Stimulated activated naive CD8-positive, alpha-beta T cell treated with anti-CD3 and anti-CD28 coated beads, Interleukin-15, Interleukin-2, amounts not matched to agents 100 ng/mL and 50 ng/mL, for 24 hours (primary cell): ENCODE results near the gene CDC26.
"Not testable (repeated sequence)": the region's sequence is repeated elsewhere in the genome, so short reads cannot be mapped to it uniquely, and the experiment has no call there.

Source experiments
- H3K27ac Mint-ChIP-seq: one replicate; pipeline ENCODE4 v1.8.0; 2021; ENCODE audit warnings: mild to moderate bottlenecking, mixed read lengths
- H3K27me3 Mint-ChIP-seq: one replicate; pipeline ENCODE4 v1.8.0; 2021; ENCODE audit warnings: mixed read lengths
- H3K36me3 Mint-ChIP-seq: one replicate; pipeline ENCODE4 v1.8.0; 2021; ENCODE audit warnings: low read depth, mixed read lengths
- H3K4me1 Mint-ChIP-seq: one replicate; pipeline ENCODE4 v1.8.0; 2021; ENCODE audit warnings: low read depth, mixed read lengths
- H3K4me3 Mint-ChIP-seq: one replicate; pipeline ENCODE4 v1.8.0; 2021; ENCODE audit warnings: mild to moderate bottlenecking, mixed read lengths
- H3K9me3 Mint-ChIP-seq: one replicate; pipeline ENCODE4 v1.8.0; 2021; ENCODE audit warnings: mixed read lengths

Gene CDC26

GRCh38 chr9:113235701-113236255 is 39.6 kb downstream of the CDC26 start:
- not testable (repeated sequence) for H3K27ac Mint-ChIP-seq, H3K9me3 Mint-ChIP-seq
- H3K4me1 Mint-ChIP-seq: peaks cover 18% of the 10 kb centered on the region

GRCh38 chr9:113231701-113232100 is 43.7 kb downstream of the CDC26 start:
- Mint-ChIP-seq H3K36me3 (peaks cover 13% of the 10 kb centered on the region), H3K4me3 (no peak overlapping the region), H3K4me1 (peaks cover 26% of the 10 kb centered on the region), H3K27me3 (no peaks in the 10 kb centered on the region), H3K9me3 (no peaks in the 10 kb centered on the region), H3K27ac (no peak overlapping the region)

More at GRCh38 chr9:113235701-113236255, 39.6 kb downstream of the CDC26 start:
- not testable (repeated sequence) for H3K27me3 Mint-ChIP-seq, H3K4me3 Mint-ChIP-seq, H3K36me3 Mint-ChIP-seq

- Mint-ChIP-seq H3K27me3 (no peaks in the 10 kb centered on the region), H3K27ac (no peak overlapping the region), H3K4me1 (peaks cover 23% of the 10 kb centered on the region), H3K9me3 (no peaks in the 10 kb centered on the region), H3K36me3 (peaks cover 16% of the 10 kb centered on the region), H3K4me3 (no peak overlapping the region)
These were observed 47.2 kb downstream of the CDC26 start for GRCh38 chr9:113228130-113228665.

DNA sequence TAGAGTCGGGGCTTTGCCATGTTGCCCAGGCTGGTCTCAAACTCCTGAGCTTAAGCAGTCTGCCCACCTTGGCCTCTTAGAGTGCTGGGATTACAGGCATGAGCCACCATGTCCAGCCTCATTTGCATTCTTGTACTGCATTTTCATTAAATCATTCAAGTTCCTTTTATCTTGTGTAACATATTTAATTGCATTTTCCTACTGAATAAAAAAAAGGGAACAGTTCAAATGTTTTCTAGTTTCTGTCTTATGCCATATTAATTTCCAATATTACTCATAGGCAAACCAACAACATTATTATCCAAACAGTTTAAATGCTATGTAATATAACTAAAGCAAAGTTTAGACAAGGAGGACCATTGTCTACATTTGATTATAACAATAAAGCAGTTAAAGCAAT is 47.9 kb downstream of the CDC26 start:
- H3K27me3 Mint-ChIP-seq: no peaks in the 10 kb centered on the region
- peaks cover 16% of the 10 kb centered on the region for H3K36me3 Mint-ChIP-seq
- no peak overlapping the region for H3K4me3 Mint-ChIP-seq
- no peak overlapping the region for H3K27ac Mint-ChIP-seq
- no peaks in the 10 kb centered on the region for H3K9me3 Mint-ChIP-seq
- peaks cover 23% of the 10 kb centered on the region for H3K4me1 Mint-ChIP-seq

DNA sequence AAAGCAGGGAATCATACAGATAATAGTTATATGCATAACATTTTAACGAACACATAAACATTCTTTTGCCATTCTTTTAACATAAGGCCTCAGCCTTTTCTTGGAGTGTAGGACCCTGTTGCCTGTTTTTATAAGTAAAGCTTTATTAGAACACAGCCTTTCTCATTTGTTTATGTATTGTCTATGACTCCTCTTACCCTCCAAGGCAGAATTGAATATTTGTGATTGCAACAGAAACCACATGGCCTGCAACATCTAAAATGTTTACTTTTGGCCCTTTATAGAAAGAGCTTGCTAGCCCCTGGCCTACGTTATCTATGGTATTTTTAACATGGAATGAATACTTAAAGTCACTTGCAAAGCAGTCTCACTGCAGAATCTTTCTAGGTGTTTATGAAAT is 51.4 kb downstream of the CDC26 start:
- Mint-ChIP-seq H3K27me3 (no peaks in the 10 kb centered on the region), H3K36me3 (peaks cover 17% of the 10 kb centered on the region), H3K4me1 (peaks cover 39% of the 10 kb centered on the region), H3K9me3 (no peaks in the 10 kb centered on the region), H3K27ac (no peak overlapping the region), H3K4me3 (no peak overlapping the region)

DNA sequence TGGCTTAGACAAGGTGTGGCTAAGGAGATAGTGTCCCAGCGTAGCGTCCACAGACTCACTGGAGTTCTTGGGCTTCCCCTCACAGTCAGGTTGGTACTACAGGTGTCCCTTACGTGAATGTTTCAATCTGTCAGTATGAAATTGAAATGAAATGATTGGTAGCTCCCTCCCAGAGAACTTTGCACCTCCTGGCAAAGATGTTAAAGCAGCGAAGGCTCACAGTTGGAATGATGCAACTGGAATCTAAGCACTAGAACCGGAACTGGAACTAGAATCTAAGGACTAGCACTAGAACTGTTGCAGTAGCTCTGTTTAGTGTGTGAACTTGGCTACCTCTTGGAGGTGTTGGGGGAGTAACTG is 52.9 kb downstream of the CDC26 start:
- peak overlapping the region; percentile 98 for H3K4me3 Mint-ChIP-seq
- H3K4me1 Mint-ChIP-seq: peaks cover 42% of the 10 kb centered on the region
- no peaks in the 10 kb centered on the region for H3K27me3 Mint-ChIP-seq
- peak overlapping the region; percentile 96 for H3K27ac Mint-ChIP-seq
- H3K36me3 Mint-ChIP-seq: peaks cover 15% of the 10 kb centered on the region
- H3K9me3 Mint-ChIP-seq: no peaks in the 10 kb centered on the region

GRCh38 chr9:113221800-113222481 is 53.4 kb downstream of the CDC26 start:
- peak overlapping the region; percentile 98 for H3K4me3 Mint-ChIP-seq
- peaks cover 44% of the 10 kb centered on the region for H3K4me1 Mint-ChIP-seq
- no peaks in the 10 kb centered on the region for H3K27me3 Mint-ChIP-seq
- peaks cover 15% of the 10 kb centered on the region for H3K36me3 Mint-ChIP-seq
- no peaks in the 10 kb centered on the region for H3K9me3 Mint-ChIP-seq
- peak overlapping the region; percentile 96 for H3K27ac Mint-ChIP-seq

DNA sequence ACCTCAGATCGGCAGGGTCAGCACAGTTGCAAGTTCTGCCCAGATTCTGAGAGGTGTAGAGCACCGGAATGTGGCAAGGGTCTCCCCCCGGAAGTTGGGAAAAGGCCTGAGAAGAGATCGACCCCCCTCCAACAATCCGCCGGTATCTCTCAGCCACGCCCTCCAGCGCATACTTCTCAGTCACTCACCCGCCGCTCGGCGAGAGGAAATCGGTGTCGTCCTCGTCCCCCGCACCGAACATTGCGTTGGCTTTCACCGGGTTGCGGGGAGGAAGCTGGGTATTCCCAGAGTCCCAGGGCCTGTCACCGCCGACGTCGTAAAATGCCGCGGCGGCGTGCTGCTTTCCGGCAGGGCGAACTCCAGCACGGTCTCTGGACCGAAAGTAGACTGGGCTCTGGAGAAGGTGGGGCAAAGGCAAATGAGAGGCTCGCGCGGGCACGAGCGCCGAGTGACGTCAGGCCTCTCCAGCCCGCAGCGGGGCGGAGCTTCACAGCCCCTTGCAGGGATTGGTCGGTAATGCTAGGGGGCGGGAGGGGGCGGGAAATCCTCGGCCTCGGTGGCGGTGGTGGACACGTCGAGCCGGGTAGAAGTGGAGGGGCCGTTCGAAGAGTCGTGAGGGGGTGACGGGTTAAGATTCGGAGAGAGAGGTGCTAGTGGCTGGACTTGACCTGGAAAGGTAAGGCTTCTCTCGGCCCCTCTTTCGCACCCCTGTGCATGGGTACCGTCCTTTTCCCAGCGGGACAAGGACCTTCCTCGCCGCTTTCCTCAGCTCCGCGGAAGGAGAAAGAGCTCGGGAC is 54.2 kb downstream of the CDC26 start, which contains the start of the genes FKBP15 and SLC31A1:
Gene FKBP15 (minus strand): TSS at position 275 of the 797 bp plus-strand sequence. CDS start 34 bp downstream, at position 241.
Gene SLC31A1 (plus strand): TSS at position 542 of the 797 bp plus-strand sequence. CDS start 34,605 bp downstream, outside the sequence.
- peaks cover 12% of the 10 kb centered on the region for H3K36me3 Mint-ChIP-seq

DNA sequence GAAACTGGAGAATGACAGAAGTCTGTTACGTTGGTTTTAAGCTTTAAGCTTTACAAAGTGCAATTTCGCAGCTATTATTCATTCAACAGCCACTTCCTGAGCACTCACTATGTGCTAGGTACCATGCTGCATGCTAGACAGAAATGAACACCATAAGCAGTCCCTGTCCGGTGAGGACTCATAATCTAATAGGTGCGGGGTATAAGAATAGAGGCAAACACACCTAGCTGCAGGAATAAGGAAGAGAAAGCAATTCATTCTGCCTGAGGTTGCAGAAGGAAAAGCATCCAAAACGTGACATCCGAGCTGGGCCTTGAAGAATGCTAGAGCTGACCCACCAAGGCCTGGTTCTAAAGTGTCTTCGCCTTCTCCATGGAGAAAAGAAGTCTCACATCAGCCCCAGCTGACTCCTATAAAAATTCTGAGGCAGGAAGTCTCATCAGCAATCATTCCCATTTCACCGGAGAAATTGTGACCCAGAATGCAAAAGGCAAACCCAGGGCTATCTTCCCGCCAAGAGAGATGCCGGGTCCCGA is 54.8 kb downstream of the CDC26 start:
- Mint-ChIP-seq H3K4me1 (peaks cover 49% of the 10 kb centered on the region), H3K4me3 (peak overlapping the region; percentile 98), H3K36me3 (peaks cover 12% of the 10 kb centered on the region), H3K27ac (peak overlapping the region; percentile 96), H3K27me3 (no peaks in the 10 kb centered on the region), H3K9me3 (no peaks in the 10 kb centered on the region)

More for the DNA sequence above, 54.2 kb downstream of the CDC26 start, which contains the start of the genes FKBP15 and SLC31A1:
- peak within 1 kb of the TSS; percentile 98 for H3K4me3 Mint-ChIP-seq
- peak within 1 kb of the TSS; percentile 96 for H3K27ac Mint-ChIP-seq
- no peaks in the 10 kb centered on the region for H3K9me3 Mint-ChIP-seq
- H3K27me3 Mint-ChIP-seq: no peaks in the 10 kb centered on the region
- H3K4me1 Mint-ChIP-seq: peaks cover 49% of the 10 kb centered on the region

DNA sequence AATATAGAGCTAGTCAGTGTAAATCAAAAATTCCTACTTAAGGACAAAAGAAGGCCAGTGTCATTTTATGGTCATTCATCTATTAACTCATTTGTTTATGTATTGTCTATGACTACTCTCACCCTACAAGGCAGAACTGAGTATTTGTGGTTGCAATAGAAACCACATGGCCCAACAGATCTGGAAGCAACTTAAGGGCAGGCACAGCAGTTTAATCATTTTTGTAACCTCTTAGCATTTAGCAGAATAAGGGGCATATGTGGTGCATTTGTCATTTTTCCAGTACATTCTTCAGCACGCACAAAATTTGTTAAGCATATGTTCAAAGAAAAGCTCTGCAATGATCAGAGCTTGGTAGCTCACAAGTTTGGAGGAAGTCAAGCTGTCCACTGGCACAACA is 55.4 kb downstream of the CDC26 start:
- no peaks in the 10 kb centered on the region for H3K27me3 Mint-ChIP-seq
- no peaks in the 10 kb centered on the region for H3K9me3 Mint-ChIP-seq
- H3K4me1 Mint-ChIP-seq: peaks cover 53% of the 10 kb centered on the region
- peak overlapping the region; percentile 98 for H3K4me3 Mint-ChIP-seq
- peak overlapping the region; percentile 96 for H3K27ac Mint-ChIP-seq
- H3K36me3 Mint-ChIP-seq: peaks cover 15% of the 10 kb centered on the region

DNA sequence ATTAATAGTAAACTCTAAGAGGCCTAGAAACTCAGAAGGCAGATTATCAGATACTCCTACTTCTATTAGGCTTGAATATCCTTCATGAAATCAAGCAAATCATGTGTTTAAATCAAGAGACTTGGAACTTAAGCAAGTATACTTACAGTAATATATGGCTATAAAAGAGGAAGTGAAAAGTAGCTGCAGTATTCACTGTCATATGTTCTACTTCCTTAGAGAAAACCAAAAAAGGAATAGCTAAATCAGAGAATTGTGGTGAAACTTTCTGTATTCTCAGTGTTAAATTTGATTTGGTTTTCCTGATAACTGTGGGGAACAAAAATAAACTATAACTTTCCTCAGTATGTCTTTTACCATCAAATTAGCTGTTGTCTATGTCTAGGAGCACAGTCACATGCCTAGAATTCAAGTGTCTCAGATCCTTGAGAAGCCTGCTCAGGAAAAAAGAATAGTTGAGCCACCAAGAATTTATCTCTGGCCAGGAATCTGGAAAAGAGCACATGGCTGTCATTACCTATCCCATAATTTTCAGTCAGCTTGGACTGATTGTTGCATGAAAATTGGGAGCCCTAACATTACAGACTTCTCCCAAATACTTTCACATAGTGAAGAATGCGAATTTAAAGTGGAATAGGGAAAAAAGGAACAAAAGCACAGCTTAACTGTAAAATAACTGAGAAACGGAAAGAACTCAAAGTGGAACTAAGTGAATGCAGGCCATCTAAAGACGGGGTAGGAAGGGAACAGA is 56.0 kb downstream of the CDC26 start:
- H3K27ac Mint-ChIP-seq: peak overlapping the region; percentile 96
- no peaks in the 10 kb centered on the region for H3K9me3 Mint-ChIP-seq
- H3K4me3 Mint-ChIP-seq: peak overlapping the region; percentile 98
- H3K27me3 Mint-ChIP-seq: no peaks in the 10 kb centered on the region
- peaks cover 21% of the 10 kb centered on the region for H3K36me3 Mint-ChIP-seq
- peaks cover 55% of the 10 kb centered on the region for H3K4me1 Mint-ChIP-seq
